Gastroesophageal sphincter (tissue), 3 donors: Measurements from ENCODE around the gene KATNAL2.

ENCODE experiments used
- POLR2A ChIP-seq, 2 donors: fragments of 450-650 bp; IDR thresholded peaks; one replicate each; pipeline ENCODE4 v1.6.1; 2017; ENCODE audit warnings: antibody characterized with exemption in 2 of 2, mild to moderate bottlenecking in 2 of 2, moderate library complexity in 1 of 2
- POLR2AphosphoS5 ChIP-seq: sonication (generic); formaldehyde crosslinking; IDR thresholded peaks from one replicate; pipeline ENCODE4 v1.6.1; 2017; ENCODE audit warnings: antibody characterized with exemption
- TF ChIP-seq, protein P1 (sequence below), 4 experiments: fragments of 200-600 bp in 2 of 4; fragments of 450-650 bp in 2 of 4; sonication (generic) in 1 of 4; IDR thresholded peaks; one replicate each; pipeline ENCODE4 v1.5.1; 2017 to 2019; ENCODE audit warnings: antibody characterized with exemption in 4 of 4, mild to moderate bottlenecking in 2 of 4, moderate library complexity in 2 of 4

DNA sequence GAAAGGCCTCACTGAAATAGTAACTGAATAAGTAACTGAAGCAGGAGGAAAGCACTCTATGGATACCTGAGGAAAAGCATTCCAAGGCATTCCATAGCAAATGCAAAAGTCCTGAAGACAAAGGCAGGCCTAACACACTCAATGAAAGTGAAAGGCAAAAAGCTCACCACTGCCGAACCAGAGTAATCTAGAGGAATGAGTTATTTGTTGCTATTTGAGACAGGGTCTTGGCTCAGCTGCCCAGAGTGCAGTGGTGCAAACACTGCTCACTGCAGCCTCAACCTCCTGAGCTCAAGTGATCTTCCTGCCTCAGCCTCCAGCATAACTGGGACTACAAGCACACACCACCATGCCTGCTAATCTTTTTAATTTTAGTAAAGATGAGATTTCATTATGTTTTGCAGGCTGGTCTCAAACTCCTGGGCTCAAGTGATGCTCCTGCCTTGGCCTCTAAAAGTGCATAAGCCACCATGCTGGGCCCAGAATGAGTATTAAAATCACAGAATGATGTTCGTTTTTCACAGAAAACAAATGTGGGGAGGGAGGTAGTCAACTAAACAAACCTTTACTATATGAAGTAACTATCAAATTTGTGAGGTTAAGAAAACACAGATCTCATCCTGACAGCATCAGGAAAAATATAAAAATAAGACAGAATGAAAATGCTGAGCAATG, 18.0 kb upstream of the KATNAL2 start:
- TF ChIP-seq, protein P1, sequence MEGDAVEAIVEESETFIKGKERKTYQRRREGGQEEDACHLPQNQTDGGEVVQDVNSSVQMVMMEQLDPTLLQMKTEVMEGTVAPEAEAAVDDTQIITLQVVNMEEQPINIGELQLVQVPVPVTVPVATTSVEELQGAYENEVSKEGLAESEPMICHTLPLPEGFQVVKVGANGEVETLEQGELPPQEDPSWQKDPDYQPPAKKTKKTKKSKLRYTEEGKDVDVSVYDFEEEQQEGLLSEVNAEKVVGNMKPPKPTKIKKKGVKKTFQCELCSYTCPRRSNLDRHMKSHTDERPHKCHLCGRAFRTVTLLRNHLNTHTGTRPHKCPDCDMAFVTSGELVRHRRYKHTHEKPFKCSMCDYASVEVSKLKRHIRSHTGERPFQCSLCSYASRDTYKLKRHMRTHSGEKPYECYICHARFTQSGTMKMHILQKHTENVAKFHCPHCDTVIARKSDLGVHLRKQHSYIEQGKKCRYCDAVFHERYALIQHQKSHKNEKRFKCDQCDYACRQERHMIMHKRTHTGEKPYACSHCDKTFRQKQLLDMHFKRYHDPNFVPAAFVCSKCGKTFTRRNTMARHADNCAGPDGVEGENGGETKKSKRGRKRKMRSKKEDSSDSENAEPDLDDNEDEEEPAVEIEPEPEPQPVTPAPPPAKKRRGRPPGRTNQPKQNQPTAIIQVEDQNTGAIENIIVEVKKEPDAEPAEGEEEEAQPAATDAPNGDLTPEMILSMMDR (IDR thresholded peaks at IDR 0.05): no peak
- TF ChIP-seq POLR2AphosphoS5 (no peak), POLR2A (IDR thresholded peaks at IDR 0.05) (no peak)
